Activated CD4-positive, alpha-beta T cell treated with anti-CD3 and anti-CD28 coated beads, Interleukin-2, amount 10 ng/mL, durations not matched to agents 24 days and 14 days (primary cell): Measurements from ENCODE around the gene TRPV6. TPM values are rescaled to one million over a fixed set of nuclear protein-coding genes. Genes with fewer than 3 reads are reported as not detected.

ENCODE experiments used
- DNase-seq: peaks from one replicate; pipeline ENCODE4 v3.0.0; 2022
- H3K27ac Mint-ChIP-seq: one replicate; pipeline ENCODE4 v1.8.0; 2022; ENCODE audit warnings: mild to moderate bottlenecking, mixed read lengths
- H3K27me3 Mint-ChIP-seq: one replicate; pipeline ENCODE4 v1.8.0; 2022; ENCODE audit warnings: mixed read lengths
- H3K36me3 Mint-ChIP-seq: one replicate; pipeline ENCODE4 v1.8.0; 2022; ENCODE audit warnings: low read depth, mild to moderate bottlenecking, mixed read lengths
- H3K4me1 Mint-ChIP-seq: one replicate; pipeline ENCODE4 v1.8.0; 2021; ENCODE audit warnings: mixed read lengths
- H3K4me3 Mint-ChIP-seq: one replicate; pipeline ENCODE4 v1.8.0; 2022; ENCODE audit warnings: mild to moderate bottlenecking, moderate library complexity, mixed read lengths
- H3K9me3 Mint-ChIP-seq: one replicate; pipeline ENCODE4 v1.8.0; 2021; ENCODE audit warnings: mixed read lengths
- intact Hi-C: fragments of 100-400 bp; cut with micrococcal nuclease; formaldehyde crosslinking; loops from one replicate; pipeline ENCODE4 v1.15.1; 2023
- total RNA-seq: library from RNA; stranded (reverse); gene quantifications from 2 replicates; pipeline ENCODE4 v1.2.3, GENCODE V29; 2022

Gene TRPV6
- total RNA-seq, 1 donor from 2014 or later = not detected

- H3K4me3 Mint-ChIP-seq = peak overlapping the region; percentile 94
- peak; percentile 90 for DNase-seq
- no peaks in the 10 kb centered on the region for H3K9me3 Mint-ChIP-seq
- H3K36me3 Mint-ChIP-seq = no peaks in the 10 kb centered on the region
- H3K27me3 Mint-ChIP-seq = peaks cover 17% of the 10 kb centered on the region
- H3K27ac Mint-ChIP-seq = peak overlapping the region; percentile 82
- H3K4me1 Mint-ChIP-seq = peaks cover 14% of the 10 kb centered on the region
- intact Hi-C loops = loop anchor here (1.0 to 10.0 kb wide), 6 partner anchors 12 to 879 kb away; partner anchors contain the start of gene TAS2R38
Observed at GRCh38 chr7:142853739-142854371, 31.7 kb downstream of the TRPV6 start.

- Mint-ChIP-seq H3K9me3 (no peaks in the 10 kb centered on the region), H3K27ac (no peak overlapping the region), H3K4me1 (peaks cover 14% of the 10 kb centered on the region), H3K36me3 (no peaks in the 10 kb centered on the region), H3K4me3 (no peak overlapping the region), H3K27me3 (peaks cover 25% of the 10 kb centered on the region)
- intact Hi-C loops = loop anchor here (10.0 kb wide), 2 partner anchors 363 to 877 kb away; partner anchors contain the start of gene TAS2R38
- DNase-seq = no peak
Observed at GRCh38 chr7:142851919-142852318, 33.6 kb downstream of the TRPV6 start.

- H3K4me1 Mint-ChIP-seq = peaks cover 10% of the 10 kb centered on the region
- H3K9me3 Mint-ChIP-seq = no peaks in the 10 kb centered on the region
- no peak overlapping the region for H3K4me3 Mint-ChIP-seq
- intact Hi-C loops = loop anchor here (10.0 kb wide), 2 partner anchors 364 to 876 kb away; partner anchors contain the start of gene TAS2R38
- H3K36me3 Mint-ChIP-seq = no peaks in the 10 kb centered on the region
- H3K27me3 Mint-ChIP-seq = peaks cover 23% of the 10 kb centered on the region
- peak; percentile 30 for DNase-seq
- no peak overlapping the region for H3K27ac Mint-ChIP-seq
Observed at GRCh38 chr7:142851269-142851668, 34.3 kb downstream of the TRPV6 start.

DNA sequence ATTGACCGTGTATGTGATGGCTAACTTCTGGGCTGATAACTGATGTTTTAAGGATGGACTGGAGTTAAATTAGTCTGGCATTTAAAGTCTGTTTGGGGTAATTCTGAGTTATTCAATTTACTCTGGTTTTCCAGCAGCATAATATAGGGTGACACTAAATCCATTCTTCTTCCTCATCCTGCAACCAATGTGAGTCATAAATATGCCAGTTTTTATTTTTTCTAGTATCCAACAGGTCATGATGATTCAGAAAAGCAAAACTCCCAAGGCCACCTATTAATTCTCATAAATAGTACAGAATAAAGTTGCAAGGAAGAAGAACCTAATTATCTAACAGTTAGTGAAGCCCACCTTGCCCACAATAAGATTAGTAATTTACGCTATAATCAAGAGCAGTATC, 38.2 kb downstream of the TRPV6 start:
- H3K27me3 Mint-ChIP-seq = peaks cover 27% of the 10 kb centered on the region
- intact Hi-C loops = no loop called here
- no peak overlapping the region for H3K27ac Mint-ChIP-seq
- no peak overlapping the region for H3K4me3 Mint-ChIP-seq
- no peaks in the 10 kb centered on the region for H3K9me3 Mint-ChIP-seq
- peaks cover 4% of the 10 kb centered on the region for H3K4me1 Mint-ChIP-seq
- DNase-seq = no peak
- no peaks in the 10 kb centered on the region for H3K36me3 Mint-ChIP-seq

- Mint-ChIP-seq H3K27ac (no peak overlapping the region), H3K36me3 (no peaks in the 10 kb centered on the region), H3K4me3 (no peak overlapping the region), H3K4me1 (no peaks in the 10 kb centered on the region), H3K9me3 (no peaks in the 10 kb centered on the region), H3K27me3 (peaks cover 13% of the 10 kb centered on the region)
- DNase-seq = no peak
- intact Hi-C loops = no loop called here
Observed at GRCh38 chr7:142842251-142842766, 43.2 kb downstream of the TRPV6 start.

GRCh38 chr7:142838461-142839213, 46.9 kb downstream of the TRPV6 start:
- DNase-seq = no peak
- intact Hi-C loops = no loop called here
- H3K27ac Mint-ChIP-seq = no peak overlapping the region
- H3K4me1 Mint-ChIP-seq = peaks cover 8% of the 10 kb centered on the region
- no peaks in the 10 kb centered on the region for H3K9me3 Mint-ChIP-seq
- H3K36me3 Mint-ChIP-seq = no peaks in the 10 kb centered on the region
- H3K27me3 Mint-ChIP-seq = peaks cover 13% of the 10 kb centered on the region
- H3K4me3 Mint-ChIP-seq = no peak overlapping the region

- Mint-ChIP-seq H3K27ac (no peak overlapping the region), H3K4me3 (no peak overlapping the region), H3K27me3 (peaks cover 6% of the 10 kb centered on the region), H3K9me3 (no peaks in the 10 kb centered on the region), H3K4me1 (peaks cover 9% of the 10 kb centered on the region), H3K36me3 (no peaks in the 10 kb centered on the region)
- no peak for DNase-seq
- intact Hi-C loops = no loop called here
Observed at GRCh38 chr7:142836426-142836825, 49.1 kb downstream of the TRPV6 start.

DNA sequence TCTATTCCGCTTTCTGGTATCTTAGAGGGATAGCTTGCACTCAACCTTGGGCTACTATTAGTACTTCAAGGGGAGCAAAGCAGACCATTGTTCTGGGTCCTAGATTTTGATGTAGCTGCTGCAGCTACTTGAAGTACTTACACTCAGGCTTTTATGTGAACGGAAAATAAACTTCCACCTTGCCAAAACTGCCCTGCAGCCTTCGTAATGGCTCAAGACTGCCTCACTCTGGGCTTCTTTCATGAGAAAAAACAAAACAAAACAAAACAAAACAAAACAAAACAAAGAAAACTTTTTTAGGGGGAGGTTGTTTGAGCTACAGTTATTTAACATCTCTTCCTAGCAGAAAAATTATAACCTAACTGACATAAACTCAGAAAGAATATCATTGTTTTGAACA, 50.1 kb downstream of the TRPV6 start:
- Mint-ChIP-seq H3K36me3 (no peaks in the 10 kb centered on the region), H3K4me3 (no peak overlapping the region), H3K9me3 (no peaks in the 10 kb centered on the region), H3K27ac (no peak overlapping the region), H3K27me3 (peaks cover 6% of the 10 kb centered on the region), H3K4me1 (peaks cover 9% of the 10 kb centered on the region)
- no peak for DNase-seq
- intact Hi-C loops = no loop called here

DNA sequence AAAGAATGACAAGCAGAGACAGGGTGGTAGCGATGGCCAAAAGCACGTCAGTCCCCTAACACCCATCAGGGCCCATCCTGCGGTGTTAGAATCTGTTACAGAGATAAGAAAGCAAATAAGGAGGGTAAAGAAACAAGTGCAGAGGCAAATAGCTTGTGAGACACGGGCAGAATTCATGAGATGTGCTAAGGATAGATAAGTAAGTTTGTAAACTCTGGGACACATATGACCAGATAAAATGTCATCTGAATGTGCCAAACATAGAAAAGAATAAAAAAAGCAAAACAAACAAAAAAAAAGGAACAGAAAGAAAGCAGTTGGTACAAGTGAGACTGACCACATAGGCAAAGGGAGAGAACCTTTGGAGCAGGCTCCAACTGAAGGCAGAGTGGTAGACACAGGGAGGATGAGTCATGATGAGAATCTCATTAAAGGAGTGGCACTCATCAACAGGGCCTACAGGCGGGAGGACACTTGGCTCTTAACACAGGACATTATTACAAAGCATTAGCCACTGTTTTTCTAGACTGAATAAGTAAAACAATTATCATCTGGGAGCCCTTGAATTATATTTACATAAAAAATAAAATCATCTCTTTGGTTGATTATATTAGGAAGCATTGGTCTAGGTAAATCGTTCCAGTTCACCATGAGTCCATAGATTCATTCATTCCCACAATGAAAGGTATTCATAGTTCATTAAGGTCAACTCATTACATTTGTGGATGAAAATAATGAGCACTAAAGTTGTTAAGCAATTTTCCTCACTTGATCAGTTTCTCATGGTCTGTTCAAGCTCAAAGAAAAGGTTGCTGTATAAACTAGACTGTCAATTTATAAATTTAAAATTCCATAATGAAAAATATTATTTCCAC, 52.1 kb downstream of the TRPV6 start:
- Mint-ChIP-seq H3K4me1 (peaks cover 9% of the 10 kb centered on the region), H3K4me3 (no peak overlapping the region), H3K9me3 (no peaks in the 10 kb centered on the region), H3K27me3 (peaks cover 11% of the 10 kb centered on the region), H3K36me3 (no peaks in the 10 kb centered on the region), H3K27ac (no peak overlapping the region)
- no peak for DNase-seq
- intact Hi-C loops = no loop called here

DNA sequence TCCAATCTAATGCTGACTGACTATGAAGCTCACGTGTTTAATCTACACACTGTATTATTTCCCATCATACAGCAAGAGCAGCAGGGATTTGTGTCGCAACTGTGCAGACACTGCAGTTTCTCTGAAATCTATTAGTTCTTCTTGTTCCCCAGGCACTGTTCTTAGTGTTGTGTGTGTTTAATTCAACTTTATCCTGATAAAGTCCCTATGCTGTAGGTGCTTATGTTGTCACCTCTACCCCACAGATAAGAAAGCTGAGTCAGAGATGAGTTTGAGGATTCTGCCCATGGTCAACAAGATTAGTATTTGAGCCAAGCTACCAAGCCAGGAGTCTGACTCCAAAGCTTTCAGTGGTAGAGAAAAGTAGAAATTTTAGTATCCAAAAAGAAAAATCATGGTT, 53.1 kb downstream of the TRPV6 start:
- no peak for DNase-seq
- Mint-ChIP-seq H3K4me3 (no peak overlapping the region), H3K9me3 (no peaks in the 10 kb centered on the region), H3K36me3 (no peaks in the 10 kb centered on the region), H3K27ac (no peak overlapping the region), H3K4me1 (peaks cover 13% of the 10 kb centered on the region), H3K27me3 (peaks cover 16% of the 10 kb centered on the region)
- intact Hi-C loops = no loop called here

- Mint-ChIP-seq H3K4me3 (no peak overlapping the region), H3K27me3 (peaks cover 27% of the 10 kb centered on the region), H3K27ac (no peak overlapping the region), H3K9me3 (peaks cover 3% of the 10 kb centered on the region), H3K36me3 (no peaks in the 10 kb centered on the region), H3K4me1 (peaks cover 5% of the 10 kb centered on the region)
- intact Hi-C loops = no loop called here
- no peak for DNase-seq
Observed at GRCh38 chr7:142827951-142828500, 57.5 kb downstream of the TRPV6 start.

DNA sequence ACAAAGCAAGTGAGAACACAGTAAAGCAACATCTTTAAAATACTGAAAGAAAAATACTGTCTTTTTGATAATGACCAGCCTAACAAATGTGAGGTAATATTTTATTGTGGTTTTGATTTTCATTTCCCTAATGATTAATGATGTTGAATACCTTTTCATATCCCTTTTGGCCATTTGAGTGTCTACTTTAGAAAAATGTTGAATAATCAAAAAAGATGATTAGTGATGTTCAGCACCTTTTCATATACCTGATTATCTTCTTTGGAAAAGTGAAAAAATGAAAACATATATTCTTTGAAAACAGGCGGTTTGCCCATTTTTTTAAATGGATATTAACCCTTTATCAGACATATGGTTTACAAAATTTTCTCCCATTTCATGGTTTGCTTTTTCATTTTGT, 62.8 kb downstream of the TRPV6 start:
- intact Hi-C loops = no loop called here
- H3K27me3 Mint-ChIP-seq = peaks cover 33% of the 10 kb centered on the region

More for the DNA sequence above, 62.8 kb downstream of the TRPV6 start:
- Mint-ChIP-seq H3K4me1 (peaks cover 9% of the 10 kb centered on the region), H3K4me3 (no peak overlapping the region), H3K36me3 (no peaks in the 10 kb centered on the region), H3K9me3 (peaks cover 3% of the 10 kb centered on the region), H3K27ac (no peak overlapping the region)
- no peak for DNase-seq
